Ovary (tissue), 3 donors: ENCODE results near the gene TRAF2.

Source experiments
- CTCF ChIP-seq, 3 donors: fragments of 450-650 bp in 2 of 3; fragments of 200-600 bp in 1 of 3; IDR thresholded peaks; one replicate each; pipeline versions ENCODE4 v1.5.1 to v1.8.0; 2016 to 2022; ENCODE audit warnings: antibody characterized with exemption in 3 of 3, mild to moderate bottlenecking in 1 of 3
- POLR2A ChIP-seq: fragments of 450-650 bp; IDR thresholded peaks from one replicate; pipeline ENCODE4 v1.6.1; 2017; ENCODE audit warnings: antibody characterized with exemption, mild to moderate bottlenecking, moderate library complexity
- donor health status: DM: no; HTN: no; CAD: no.

- TF ChIP-seq CTCF (IDR thresholded peaks at IDR 0.05) (no peak), POLR2A (no peak)
Observed at GRCh38 chr9:136858844-136859757, 27.2 kb upstream of the TRAF2 start.
